HepG2 (cell line): ENCODE measurements around the gene CADM2. TPM values are rescaled to one million over a fixed set of nuclear protein-coding genes. Genes with fewer than 3 reads are reported as not detected.

ENCODE experiments used
- ATAC-seq: fragments of 200-7000 bp; cut with Tn5 transposase; 3 replicates; pipeline ENCODE4 v1.9.1; 2020; ENCODE audit warnings: mild to moderate bottlenecking, moderate library complexity
- BruUV-seq: library from RNA; stranded (reverse); fragments of 400-500 nt; replicated peaks from 2 replicates; lab custom pipeline; 2021; lab: Mats Ljungman, UMichigan
- CTCF ChIA-PET: fragments of 300-600 bp; formaldehyde crosslinking; extraction: SDS; loops from one replicate; lab custom pipeline; 2021; ENCODE audit warnings: low total read pairs, inconsistent platforms, low intra/inter-chr PET ratio; lab: Yijun Ruan, JAX
- POLR2A ChIA-PET: fragments of 350-600 bp; sonication (Branson Sonifier 250); formaldehyde crosslinking; loops from one replicate; lab custom pipeline; 2020; ENCODE audit warnings: antibody characterized with exemption, inconsistent platforms; lab: Yijun Ruan, JAX
- DNase-seq: peaks from one replicate; pipeline ENCODE4 v3.0.0-alpha.2; 2015; ENCODE audit warnings: low spot score
- FAIRE-seq: peaks from 3 replicates; lab custom pipeline; 2011; peaks lifted over from hg19 to GRCh38; lab: Jason Lieb, UNC
- H2AFZ ChIP-seq: one replicate; pipeline ENCODE4 v1.6.1; 2011; ENCODE audit warnings: low read length, inconsistent platforms
- H3K27ac ChIP-seq: fragments of 300-600 bp; 3 replicates; pipeline ENCODE4 v1.8.0; 2011; ENCODE audit warnings: mixed run types, mild to moderate bottlenecking, mixed read lengths, low read length, inconsistent platforms; ENCODE audit not compliant: insufficient read depth; ENCODE audit errors: extremely low read length
- H3K27me3 ChIP-seq, 2 experiments: fragments of 200-600 bp in 1 of 2; 2 replicates in 1 of 2; 3 replicates in 1 of 2; pipeline versions ENCODE4 v1.6.0 to v1.8.0; 2011; ENCODE audit warnings: low read length in 2 of 2, mild to moderate bottlenecking in 2 of 2, moderate library complexity in 2 of 2, inconsistent platforms in 1 of 2; ENCODE audit not compliant: insufficient read depth in 2 of 2, control insufficient read depth in 1 of 2
- H3K36me3 ChIP-seq, 2 experiments: fragments of 200-600 bp in 1 of 2; replicated peaks in 1 of 2; 2 replicates in 1 of 2; 3 replicates in 1 of 2; pipeline versions ENCODE4 v1.5.1 to v1.8.0; 2011; ENCODE audit warnings: low read length in 2 of 2, inconsistent platforms in 1 of 2; ENCODE audit not compliant: insufficient read depth in 2 of 2, control insufficient read depth in 1 of 2
- H3K4me1 ChIP-seq: 2 replicates; pipeline ENCODE4 v1.5.1; 2012; ENCODE audit warnings: low read length, inconsistent platforms; ENCODE audit not compliant: insufficient read depth
- H3K4me2 ChIP-seq: 2 replicates; pipeline ENCODE4 v1.6.0; 2011; ENCODE audit warnings: low read depth, low read length, inconsistent platforms
- H3K4me3 ChIP-seq, 3 experiments: fragments of 200-600 bp in 1 of 3; sonication (generic), shearing (Covaris generic) in 1 of 3; replicated peaks in 1 of 3; 2 replicates each; pipeline ENCODE4 v1.5.1; 2011 to 2016; ENCODE audit warnings: low read length in 3 of 3, inconsistent platforms in 2 of 3, low read depth in 2 of 3, mild to moderate bottlenecking in 2 of 3, control low read depth in 1 of 3, mixed read lengths in 1 of 3; ENCODE audit not compliant: insufficient read depth in 1 of 3
- H3K79me2 ChIP-seq: one replicate; pipeline ENCODE4 v1.6.1; 2011; ENCODE audit warnings: low read length, inconsistent platforms; ENCODE audit not compliant: insufficient read depth
- H3K9ac ChIP-seq: 2 replicates; pipeline ENCODE4 v1.6.0; 2011; ENCODE audit warnings: mild to moderate bottlenecking, low read depth, low read length, inconsistent platforms; ENCODE audit not compliant: insufficient read depth
- H3K9me3 ChIP-seq: 2 replicates; pipeline ENCODE4 v1.5.1; 2012; ENCODE audit warnings: mild to moderate bottlenecking, low read length
- H4K20me1 ChIP-seq: 2 replicates; pipeline ENCODE4 v1.6.0; 2011; ENCODE audit warnings: inconsistent platforms, mild to moderate bottlenecking, low read length, moderate library complexity; ENCODE audit not compliant: insufficient read depth
- KDM3A ChIP-seq: IDR thresholded peaks from 2 replicates; pipeline ENCODE4 v1.6.1; 2018; ENCODE audit warnings: low read depth, missing compliant biosample characterization
- MAFF ChIP-seq: IDR thresholded peaks from 2 replicates; pipeline ENCODE4 v1.6.1; 2011; ENCODE audit warnings: low read depth, low read length, improper control_type of control experiment
- RXRB ChIP-seq: IDR thresholded peaks from 2 replicates; pipeline ENCODE4 v1.6.1; 2016; ENCODE audit warnings: borderline replicate concordance, missing genetic modification reagents, missing compliant biosample characterization
- SALL1 ChIP-seq: sonication (generic); formaldehyde crosslinking; IDR thresholded peaks from 2 replicates; pipeline ENCODE4 v1.8.0; 2022; ENCODE audit warnings: mild to moderate bottlenecking, missing genetic modification reagents
- SUZ12 ChIP-seq: fragments of 150-350 bp; IDR thresholded peaks from 2 replicates; pipeline ENCODE4 v1.6.1; 2014; ENCODE audit warnings: low read depth, low read length
- TFDP2 ChIP-seq: sonication (generic); formaldehyde crosslinking; IDR thresholded peaks from 2 replicates; pipeline ENCODE4 v1.4.0; 2020; ENCODE audit warnings: missing genetic modification reagents
- ZNF12 ChIP-seq: sonication (generic); formaldehyde crosslinking; IDR thresholded peaks from 2 replicates; pipeline ENCODE4 v1.5.0; 2020; ENCODE audit warnings: missing genetic modification reagents
- ZNF446 ChIP-seq: sonication (generic); formaldehyde crosslinking; IDR thresholded peaks from 2 replicates; pipeline ENCODE4 v1.5.0; 2020; ENCODE audit warnings: mild to moderate bottlenecking, missing genetic modification reagents
- ZNF83 ChIP-seq: sonication (generic); formaldehyde crosslinking; IDR thresholded peaks from 2 replicates; pipeline ENCODE4 v1.4.0; 2020; ENCODE audit warnings: missing genetic modification reagents, mild to moderate bottlenecking, borderline replicate concordance
- WGBS: methylation state at CpG from one replicate; pipeline ENCODE4 v1.1.6; 2017; ENCODE audit warnings: low lambda C conversion rate; 5-methylcytosine and 5-hydroxymethylcytosine counted together
- in situ Hi-C: cut with HindIII; loops from 2 replicates; pipeline ENCODE4 v1.10.0; 2017; ENCODE audit warnings: low pct_unique_long_range_greater_than_20kb; ENCODE audit not compliant: extremely low pct_ligation_motif_present
- intact Hi-C: fragments of 100-400 bp; cut with micrococcal nuclease; formaldehyde crosslinking; loops from one replicate; pipeline ENCODE4 v1.10.0; 2022; ENCODE audit not compliant: unreplicated experiment
- polyA plus RNA-seq, 8 experiments: library from polyadenylated mRNA; depleted of rRNA in 3 of 8; stranded (reverse) in 7 of 8; unstranded in 1 of 8; fragments of >200 nt; fragmentation: Illumina TruSeq in 4 of 8; extraction: Trizol in 4 of 8; gene quantifications; 2 replicates each; pipeline versions ENCODE4 v1.2.1 to v1.2.3, GENCODE V29; 2011 to 2016; ENCODE audit warnings: low read depth in 4 of 8, missing spikeins in 1 of 8, mixed read lengths in 1 of 8; ENCODE audit not compliant: insufficient read depth in 1 of 8
- total RNA-seq, 5 experiments: library from RNA; depleted of rRNA; stranded (reverse); fragments of >200 nt; fragmentation: Illumina TruSeq; extraction: Trizol; gene quantifications; 2 replicates each; pipeline ENCODE4 v1.2.3, GENCODE V29; 2016; ENCODE audit warnings: low read depth in 1 of 5
- TF ChIP-seq, protein P1 (sequence below): IDR thresholded peaks from 2 replicates; pipeline ENCODE4 v1.6.1; 2016; ENCODE audit warnings: low read depth, borderline replicate concordance
- TF ChIP-seq, protein P2 (sequence below), 2 experiments: IDR thresholded peaks; 2 replicates each; pipeline ENCODE4 v1.6.1; 2011 to 2012; ENCODE audit warnings: low read length in 2 of 2, borderline replicate concordance in 1 of 2, low read depth in 1 of 2, mild to moderate bottlenecking in 1 of 2, moderate library complexity in 1 of 2

CADM2 gene
- total and polyA plus RNA-seq, 2 of the 13 experiments (the other 11 are each of a cell fraction or from before 2014, with no cell fraction given), result not detected

- TF ChIP-seq MAFF (no peak), KDM3A (no peak)
Observed at GRCh38 chr3:85890043-85890555, 931.3 kb downstream of the CADM2 start (continued).

- H3K9me3 ChIP-seq, result no peaks in the 10 kb centered on the region
- no peaks in the 10 kb centered on the region for H3K36me3 ChIP-seq
- H3K4me3 ChIP-seq, result no peak overlapping the region
- H4K20me1 ChIP-seq, result no peaks in the 10 kb centered on the region
- ChIA-PET CTCF (no interaction called here), POLR2A (no interaction called here)
- FAIRE-seq, result no peak
- H3K4me1 ChIP-seq, result no peaks in the 10 kb centered on the region
- TF ChIP-seq, protein P1, sequence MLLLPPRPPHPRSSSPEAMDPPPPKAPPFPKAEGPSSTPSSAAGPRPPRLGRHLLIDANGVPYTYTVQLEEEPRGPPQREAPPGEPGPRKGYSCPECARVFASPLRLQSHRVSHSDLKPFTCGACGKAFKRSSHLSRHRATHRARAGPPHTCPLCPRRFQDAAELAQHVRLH, result no peak
- no peak for TF ChIP-seq RXRB (CRISPR knock-in tag)
- WGBS, result 2% methylated on average over 5 of the region's 5 CpGs
- DNase-seq, result no peak
- BruUV-seq, result no TSS peak
- H3K27me3 ChIP-seq, result no peaks in the 10 kb centered on the region
- intact Hi-C loops, result no loop called here
- in situ Hi-C loops, result no loop called here
- ATAC-seq, result no peak
- peak overlapping the region; percentile 19; the same call in 1 of the 2 replicates for H3K4me2 ChIP-seq
- no peak overlapping the region for H3K9ac ChIP-seq
- H3K27ac ChIP-seq, result no peak overlapping the region
- H2AFZ ChIP-seq, result no peak overlapping the region
- no peaks in the 10 kb centered on the region for H3K79me2 ChIP-seq
Observed at GRCh38 chr3:85903434-85903833, 944.6 kb downstream of the CADM2 start.

- 0% methylated on average over 2 of the region's 2 CpGs for WGBS
- H3K4me3 ChIP-seq, result no peak overlapping the region
- H4K20me1 ChIP-seq, result no peaks in the 10 kb centered on the region
- H3K4me2 ChIP-seq, result no peak overlapping the region
- no peaks in the 10 kb centered on the region for H3K79me2 ChIP-seq
- BruUV-seq, result no TSS peak
- no peak overlapping the region for H3K9ac ChIP-seq
- H3K36me3 ChIP-seq, result no peaks in the 10 kb centered on the region
- ChIA-PET POLR2A (no interaction called here), CTCF (no interaction called here)
- H3K9me3 ChIP-seq, result no peaks in the 10 kb centered on the region
- in situ Hi-C loops, result no loop called here
- no peak overlapping the region for H2AFZ ChIP-seq
- DNase-seq, result peak; percentile 1
- no peak for ATAC-seq
- H3K4me1 ChIP-seq, result no peaks in the 10 kb centered on the region
- intact Hi-C loops, result no loop called here
- H3K27me3 ChIP-seq, result no peaks in the 10 kb centered on the region
- H3K27ac ChIP-seq, result no peak overlapping the region
- FAIRE-seq, result no peak
- TF ChIP-seq ZNF83 (CRISPR knock-in tag), result no peak
- no peak for TF ChIP-seq ZNF446 (CRISPR knock-in tag)
- TF ChIP-seq, protein P2, sequence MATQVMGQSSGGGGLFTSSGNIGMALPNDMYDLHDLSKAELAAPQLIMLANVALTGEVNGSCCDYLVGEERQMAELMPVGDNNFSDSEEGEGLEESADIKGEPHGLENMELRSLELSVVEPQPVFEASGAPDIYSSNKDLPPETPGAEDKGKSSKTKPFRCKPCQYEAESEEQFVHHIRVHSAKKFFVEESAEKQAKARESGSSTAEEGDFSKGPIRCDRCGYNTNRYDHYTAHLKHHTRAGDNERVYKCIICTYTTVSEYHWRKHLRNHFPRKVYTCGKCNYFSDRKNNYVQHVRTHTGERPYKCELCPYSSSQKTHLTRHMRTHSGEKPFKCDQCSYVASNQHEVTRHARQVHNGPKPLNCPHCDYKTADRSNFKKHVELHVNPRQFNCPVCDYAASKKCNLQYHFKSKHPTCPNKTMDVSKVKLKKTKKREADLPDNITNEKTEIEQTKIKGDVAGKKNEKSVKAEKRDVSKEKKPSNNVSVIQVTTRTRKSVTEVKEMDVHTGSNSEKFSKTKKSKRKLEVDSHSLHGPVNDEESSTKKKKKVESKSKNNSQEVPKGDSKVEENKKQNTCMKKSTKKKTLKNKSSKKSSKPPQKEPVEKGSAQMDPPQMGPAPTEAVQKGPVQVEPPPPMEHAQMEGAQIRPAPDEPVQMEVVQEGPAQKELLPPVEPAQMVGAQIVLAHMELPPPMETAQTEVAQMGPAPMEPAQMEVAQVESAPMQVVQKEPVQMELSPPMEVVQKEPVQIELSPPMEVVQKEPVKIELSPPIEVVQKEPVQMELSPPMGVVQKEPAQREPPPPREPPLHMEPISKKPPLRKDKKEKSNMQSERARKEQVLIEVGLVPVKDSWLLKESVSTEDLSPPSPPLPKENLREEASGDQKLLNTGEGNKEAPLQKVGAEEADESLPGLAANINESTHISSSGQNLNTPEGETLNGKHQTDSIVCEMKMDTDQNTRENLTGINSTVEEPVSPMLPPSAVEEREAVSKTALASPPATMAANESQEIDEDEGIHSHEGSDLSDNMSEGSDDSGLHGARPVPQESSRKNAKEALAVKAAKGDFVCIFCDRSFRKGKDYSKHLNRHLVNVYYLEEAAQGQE (IDR thresholded peaks at IDR 0.05; ENCODE audit: borderline replicate concordance in 1 of 2, low read depth in 1 of 2, low read length in 2 of 2), result no peak
- no peak for TF ChIP-seq SUZ12
- TF ChIP-seq TFDP2 (CRISPR knock-in tag), result no peak
- no peak for TF ChIP-seq ZNF12
- TF ChIP-seq SALL1 (CRISPR knock-in tag), result no peak
Observed at GRCh38 chr3:85912980-85913379, 954.2 kb downstream of the CADM2 start.
